HepG2 (cell line): ENCODE data around the gene ZDHHC8. TPM values are rescaled to one million over a fixed set of nuclear protein-coding genes. Genes with fewer than 3 reads are reported as not detected.

Source experiments
- ATAC-seq: fragments of 200-7000 bp; cut with Tn5 transposase; 3 replicates; pipeline ENCODE4 v1.9.1; 2020; ENCODE audit warnings: mild to moderate bottlenecking, moderate library complexity
- BruUV-seq: library from RNA; stranded (reverse); fragments of 400-500 nt; replicated peaks from 2 replicates; lab custom pipeline; 2021; lab: Mats Ljungman, UMichigan
- CTCF ChIA-PET: fragments of 300-600 bp; formaldehyde crosslinking; extraction: SDS; loops from one replicate; lab custom pipeline; 2021; ENCODE audit warnings: low total read pairs, inconsistent platforms, low intra/inter-chr PET ratio; lab: Yijun Ruan, JAX
- POLR2A ChIA-PET: fragments of 350-600 bp; sonication (Branson Sonifier 250); formaldehyde crosslinking; loops from one replicate; lab custom pipeline; 2020; ENCODE audit warnings: antibody characterized with exemption, inconsistent platforms; lab: Yijun Ruan, JAX
- DNase-seq: peaks from one replicate; pipeline ENCODE4 v3.0.0-alpha.2; 2015; ENCODE audit warnings: low spot score
- FAIRE-seq: peaks from 3 replicates; lab custom pipeline; 2011; peaks lifted over from hg19 to GRCh38; lab: Jason Lieb, UNC
- H2AFZ ChIP-seq: one replicate; pipeline ENCODE4 v1.6.1; 2011; ENCODE audit warnings: low read length, inconsistent platforms
- H3K27ac ChIP-seq: fragments of 300-600 bp; 3 replicates; pipeline ENCODE4 v1.8.0; 2011; ENCODE audit warnings: mixed run types, mild to moderate bottlenecking, mixed read lengths, low read length, inconsistent platforms; ENCODE audit not compliant: insufficient read depth; ENCODE audit errors: extremely low read length
- H3K27me3 ChIP-seq, 2 experiments: fragments of 200-600 bp in 1 of 2; 2 replicates in 1 of 2; 3 replicates in 1 of 2; pipeline versions ENCODE4 v1.6.0 to v1.8.0; 2011; ENCODE audit warnings: low read length in 2 of 2, mild to moderate bottlenecking in 2 of 2, moderate library complexity in 2 of 2, inconsistent platforms in 1 of 2; ENCODE audit not compliant: insufficient read depth in 2 of 2, control insufficient read depth in 1 of 2
- H3K36me3 ChIP-seq, 2 experiments: fragments of 200-600 bp in 1 of 2; replicated peaks in 1 of 2; 2 replicates in 1 of 2; 3 replicates in 1 of 2; pipeline versions ENCODE4 v1.5.1 to v1.8.0; 2011; ENCODE audit warnings: low read length in 2 of 2, inconsistent platforms in 1 of 2; ENCODE audit not compliant: insufficient read depth in 2 of 2, control insufficient read depth in 1 of 2
- H3K4me1 ChIP-seq: 2 replicates; pipeline ENCODE4 v1.5.1; 2012; ENCODE audit warnings: low read length, inconsistent platforms; ENCODE audit not compliant: insufficient read depth
- H3K4me2 ChIP-seq: 2 replicates; pipeline ENCODE4 v1.6.0; 2011; ENCODE audit warnings: low read depth, low read length, inconsistent platforms
- H3K4me3 ChIP-seq, 3 experiments: fragments of 200-600 bp in 1 of 3; sonication (generic), shearing (Covaris generic) in 1 of 3; replicated peaks in 1 of 3; 2 replicates each; pipeline ENCODE4 v1.5.1; 2011 to 2016; ENCODE audit warnings: low read length in 3 of 3, inconsistent platforms in 2 of 3, low read depth in 2 of 3, mild to moderate bottlenecking in 2 of 3, control low read depth in 1 of 3, mixed read lengths in 1 of 3; ENCODE audit not compliant: insufficient read depth in 1 of 3
- H3K79me2 ChIP-seq: one replicate; pipeline ENCODE4 v1.6.1; 2011; ENCODE audit warnings: low read length, inconsistent platforms; ENCODE audit not compliant: insufficient read depth
- H3K9ac ChIP-seq: 2 replicates; pipeline ENCODE4 v1.6.0; 2011; ENCODE audit warnings: mild to moderate bottlenecking, low read depth, low read length, inconsistent platforms; ENCODE audit not compliant: insufficient read depth
- H3K9me3 ChIP-seq: 2 replicates; pipeline ENCODE4 v1.5.1; 2012; ENCODE audit warnings: mild to moderate bottlenecking, low read length
- H4K20me1 ChIP-seq: 2 replicates; pipeline ENCODE4 v1.6.0; 2011; ENCODE audit warnings: inconsistent platforms, mild to moderate bottlenecking, low read length, moderate library complexity; ENCODE audit not compliant: insufficient read depth
- ASH2L ChIP-seq: fragments of 300-600, 200-600 bp; sonication (generic); IDR thresholded peaks from 2 replicates; pipeline ENCODE4 v1.7.0; 2017; ENCODE audit warnings: low read depth, mild to moderate bottlenecking, moderate library complexity, mixed read lengths, low read length; ENCODE audit not compliant: insufficient read length
- BHLHE40 ChIP-seq: IDR thresholded peaks from 2 replicates; pipeline ENCODE4 v1.6.1; 2011; ENCODE audit warnings: low read length, improper control_type of control experiment
- CBX1 ChIP-seq: IDR thresholded peaks from one replicate; pipeline ENCODE4 v1.6.1; 2016; ENCODE audit warnings: antibody characterized with exemption, low read depth
- CREM ChIP-seq, 2 experiments: sonication (generic) in 1 of 2; formaldehyde crosslinking in 1 of 2; IDR thresholded peaks; 2 replicates each; pipeline versions ENCODE4 v1.4.0 to v1.6.1; 2016 to 2020; ENCODE audit warnings: antibody characterized with exemption in 1 of 2, mild to moderate bottlenecking in 1 of 2, missing genetic modification reagents in 1 of 2
- HDAC2 ChIP-seq: sonication (generic); formaldehyde crosslinking; IDR thresholded peaks from 2 replicates; pipeline ENCODE4 v1.4.0; 2020; ENCODE audit warnings: missing genetic modification reagents
- HHEX ChIP-seq: IDR thresholded peaks from 2 replicates; pipeline ENCODE4 v1.6.1; 2016; ENCODE audit warnings: control low read depth
- HMG20A ChIP-seq: IDR thresholded peaks from 2 replicates; pipeline ENCODE4 v1.6.1; 2016; ENCODE audit warnings: borderline replicate concordance
- JUND ChIP-seq: sonication (generic); formaldehyde crosslinking; IDR thresholded peaks from 2 replicates; pipeline ENCODE4 v1.8.0; 2022; ENCODE audit warnings: mild to moderate bottlenecking, missing genetic modification reagents
- MLLT10 ChIP-seq: sonication (generic); formaldehyde crosslinking; IDR thresholded peaks from 2 replicates; pipeline ENCODE4 v1.4.0; 2020; ENCODE audit warnings: missing genetic modification reagents
- NRL ChIP-seq: sonication (generic); formaldehyde crosslinking; IDR thresholded peaks from 2 replicates; pipeline ENCODE4 v1.5.0; 2020; ENCODE audit warnings: missing genetic modification reagents, mild to moderate bottlenecking, moderate library complexity, borderline replicate concordance
- PTBP1 ChIP-seq: fragments of 200-400 bp; formaldehyde crosslinking; IDR thresholded peaks from 2 replicates; pipeline ENCODE4 v1.6.1; 2018; ENCODE audit warnings: low read length, low read depth; ENCODE audit not compliant: poor library complexity, severe bottlenecking
- SRSF9 ChIP-seq: fragments of 200-400 bp; formaldehyde crosslinking; IDR thresholded peaks from 2 replicates; pipeline ENCODE4 v1.6.1; 2018; ENCODE audit warnings: borderline replicate concordance, mild to moderate bottlenecking, low read depth, low read length; ENCODE audit not compliant: insufficient read depth, poor library complexity, severe bottlenecking
- ZBTB38 ChIP-seq: sonication (generic); formaldehyde crosslinking; IDR thresholded peaks from 2 replicates; pipeline ENCODE4 v1.5.1; 2020; ENCODE audit warnings: mild to moderate bottlenecking, missing genetic modification reagents
- ZNF382 ChIP-seq: sonication (generic); formaldehyde crosslinking; IDR thresholded peaks from 2 replicates; pipeline ENCODE4 v1.5.0; 2020; ENCODE audit warnings: missing genetic modification reagents, mild to moderate bottlenecking, borderline replicate concordance
- ZNF496 ChIP-seq: sonication (generic); formaldehyde crosslinking; IDR thresholded peaks from 2 replicates; pipeline ENCODE4 v1.8.1; 2023; ENCODE audit warnings: mild to moderate bottlenecking, moderate library complexity, missing genetic modification reagents; ENCODE audit not compliant: insufficient replicate concordance
- ZNF777 ChIP-seq: sonication (generic); formaldehyde crosslinking; IDR thresholded peaks from 2 replicates; pipeline ENCODE4 v1.4.0; 2020; ENCODE audit warnings: missing genetic modification reagents
- WGBS: methylation state at CpG from one replicate; pipeline ENCODE4 v1.1.6; 2017; ENCODE audit warnings: low lambda C conversion rate; 5-methylcytosine and 5-hydroxymethylcytosine counted together
- in situ Hi-C: cut with HindIII; loops from 2 replicates; pipeline ENCODE4 v1.10.0; 2017; ENCODE audit warnings: low pct_unique_long_range_greater_than_20kb; ENCODE audit not compliant: extremely low pct_ligation_motif_present
- intact Hi-C: fragments of 100-400 bp; cut with micrococcal nuclease; formaldehyde crosslinking; loops from one replicate; pipeline ENCODE4 v1.10.0; 2022; ENCODE audit not compliant: unreplicated experiment
- polyA plus RNA-seq, 8 experiments: library from polyadenylated mRNA; depleted of rRNA in 3 of 8; stranded (reverse) in 7 of 8; unstranded in 1 of 8; fragments of >200 nt; fragmentation: Illumina TruSeq in 4 of 8; extraction: Trizol in 4 of 8; gene quantifications; 2 replicates each; pipeline versions ENCODE4 v1.2.1 to v1.2.3, GENCODE V29; 2011 to 2016; ENCODE audit warnings: low read depth in 4 of 8, missing spikeins in 1 of 8, mixed read lengths in 1 of 8; ENCODE audit not compliant: insufficient read depth in 1 of 8
- total RNA-seq, 5 experiments: library from RNA; depleted of rRNA; stranded (reverse); fragments of >200 nt; fragmentation: Illumina TruSeq; extraction: Trizol; gene quantifications; 2 replicates each; pipeline ENCODE4 v1.2.3, GENCODE V29; 2016; ENCODE audit warnings: low read depth in 1 of 5
- TF ChIP-seq, protein P1 (sequence below): sonication (generic); formaldehyde crosslinking; IDR thresholded peaks from 2 replicates; pipeline ENCODE4 v1.9.0; 2021; ENCODE audit warnings: mild to moderate bottlenecking, missing genetic modification reagents
- TF ChIP-seq, protein P2 (sequence below): sonication (generic); formaldehyde crosslinking; IDR thresholded peaks from 2 replicates; pipeline ENCODE4 v1.4.0; 2020; ENCODE audit warnings: missing genetic modification reagents

Gene ZDHHC8
- total and polyA plus RNA-seq, 2 of the 13 experiments (the other 11 are each of a cell fraction or from before 2014, with no cell fraction given): 7.5 to 21.3 TPM

DNA sequence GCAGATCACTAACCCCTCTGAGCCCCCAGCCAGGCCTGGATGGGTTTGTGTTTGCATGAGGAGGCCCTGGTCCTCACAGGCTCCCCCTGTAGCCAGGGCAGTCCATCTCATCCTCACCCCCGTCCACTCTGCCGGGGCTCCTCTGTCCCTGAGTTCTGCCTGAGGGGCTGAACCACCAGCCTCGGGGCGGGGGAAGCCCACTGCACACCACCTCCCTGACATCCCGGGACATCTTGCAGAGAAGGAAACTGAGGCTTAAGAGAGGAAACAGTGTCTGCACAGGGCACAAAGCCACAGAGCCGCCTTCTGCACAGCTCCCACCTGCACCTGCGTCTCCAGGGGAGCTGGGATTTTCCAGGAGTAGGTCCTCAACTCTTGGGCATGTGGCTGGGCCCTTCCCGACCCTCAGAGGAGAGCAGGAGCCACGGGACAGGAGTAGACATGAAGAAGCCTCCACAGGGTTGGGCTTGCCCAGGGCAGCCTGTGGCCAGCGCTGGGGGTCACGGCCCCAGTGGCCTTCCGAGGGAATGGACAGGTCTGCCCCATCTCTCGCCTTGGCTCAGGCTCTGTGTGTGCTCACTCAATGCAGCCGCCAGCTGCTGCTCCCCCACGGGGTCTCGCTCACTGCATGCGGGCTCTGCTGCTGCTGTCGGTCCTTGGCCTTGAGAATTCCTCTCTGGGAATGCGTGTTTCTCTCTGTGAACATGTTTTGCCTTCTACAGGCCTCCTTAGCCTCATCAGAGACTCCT lies 64.7 kb downstream of the ZDHHC8 start:
- no peak; the same call in 2 of the 3 replicates for ATAC-seq
- TF ChIP-seq BHLHE40 (no peak), JUND (CRISPR knock-in tag) (no peak), HHEX (CRISPR knock-in tag) (no peak), ZBTB38 (CRISPR knock-in tag) (no peak), ZNF777 (CRISPR knock-in tag) (no peak), ZNF382 (CRISPR knock-in tag) (no peak), ASH2L (no peak), CREM (IDR thresholded peaks at IDR 0.05) (no peak), CREM (CRISPR knock-in tag; IDR thresholded peaks at IDR 0.05) (no peak), MLLT10 (CRISPR knock-in tag) (no peak), ZNF496 (CRISPR knock-in tag) (no peak), HDAC2 (CRISPR knock-in tag) (no peak), PTBP1 (no peak), NRL (no peak), CBX1 (no peak), SRSF9 (no peak), HMG20A (CRISPR knock-in tag) (no peak)
- TF ChIP-seq, protein P1, sequence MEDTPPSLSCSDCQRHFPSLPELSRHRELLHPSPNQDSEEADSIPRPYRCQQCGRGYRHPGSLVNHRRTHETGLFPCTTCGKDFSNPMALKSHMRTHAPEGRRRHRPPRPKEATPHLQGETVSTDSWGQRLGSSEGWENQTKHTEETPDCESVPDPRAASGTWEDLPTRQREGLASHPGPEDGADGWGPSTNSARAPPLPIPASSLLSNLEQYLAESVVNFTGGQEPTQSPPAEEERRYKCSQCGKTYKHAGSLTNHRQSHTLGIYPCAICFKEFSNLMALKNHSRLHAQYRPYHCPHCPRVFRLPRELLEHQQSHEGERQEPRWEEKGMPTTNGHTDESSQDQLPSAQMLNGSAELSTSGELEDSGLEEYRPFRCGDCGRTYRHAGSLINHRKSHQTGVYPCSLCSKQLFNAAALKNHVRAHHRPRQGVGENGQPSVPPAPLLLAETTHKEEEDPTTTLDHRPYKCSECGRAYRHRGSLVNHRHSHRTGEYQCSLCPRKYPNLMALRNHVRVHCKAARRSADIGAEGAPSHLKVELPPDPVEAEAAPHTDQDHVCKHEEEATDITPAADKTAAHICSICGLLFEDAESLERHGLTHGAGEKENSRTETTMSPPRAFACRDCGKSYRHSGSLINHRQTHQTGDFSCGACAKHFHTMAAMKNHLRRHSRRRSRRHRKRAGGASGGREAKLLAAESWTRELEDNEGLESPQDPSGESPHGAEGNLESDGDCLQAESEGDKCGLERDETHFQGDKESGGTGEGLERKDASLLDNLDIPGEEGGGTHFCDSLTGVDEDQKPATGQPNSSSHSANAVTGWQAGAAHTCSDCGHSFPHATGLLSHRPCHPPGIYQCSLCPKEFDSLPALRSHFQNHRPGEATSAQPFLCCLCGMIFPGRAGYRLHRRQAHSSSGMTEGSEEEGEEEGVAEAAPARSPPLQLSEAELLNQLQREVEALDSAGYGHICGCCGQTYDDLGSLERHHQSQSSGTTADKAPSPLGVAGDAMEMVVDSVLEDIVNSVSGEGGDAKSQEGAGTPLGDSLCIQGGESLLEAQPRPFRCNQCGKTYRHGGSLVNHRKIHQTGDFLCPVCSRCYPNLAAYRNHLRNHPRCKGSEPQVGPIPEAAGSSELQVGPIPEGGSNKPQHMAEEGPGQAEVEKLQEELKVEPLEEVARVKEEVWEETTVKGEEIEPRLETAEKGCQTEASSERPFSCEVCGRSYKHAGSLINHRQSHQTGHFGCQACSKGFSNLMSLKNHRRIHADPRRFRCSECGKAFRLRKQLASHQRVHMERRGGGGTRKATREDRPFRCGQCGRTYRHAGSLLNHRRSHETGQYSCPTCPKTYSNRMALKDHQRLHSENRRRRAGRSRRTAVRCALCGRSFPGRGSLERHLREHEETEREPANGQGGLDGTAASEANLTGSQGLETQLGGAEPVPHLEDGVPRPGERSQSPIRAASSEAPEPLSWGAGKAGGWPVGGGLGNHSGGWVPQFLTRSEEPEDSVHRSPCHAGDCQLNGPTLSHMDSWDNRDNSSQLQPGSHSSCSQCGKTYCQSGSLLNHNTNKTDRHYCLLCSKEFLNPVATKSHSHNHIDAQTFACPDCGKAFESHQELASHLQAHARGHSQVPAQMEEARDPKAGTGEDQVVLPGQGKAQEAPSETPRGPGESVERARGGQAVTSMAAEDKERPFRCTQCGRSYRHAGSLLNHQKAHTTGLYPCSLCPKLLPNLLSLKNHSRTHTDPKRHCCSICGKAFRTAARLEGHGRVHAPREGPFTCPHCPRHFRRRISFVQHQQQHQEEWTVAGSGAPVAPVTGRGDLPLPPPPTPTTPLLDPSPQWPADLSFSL: no peak
- TF ChIP-seq, protein P2, sequence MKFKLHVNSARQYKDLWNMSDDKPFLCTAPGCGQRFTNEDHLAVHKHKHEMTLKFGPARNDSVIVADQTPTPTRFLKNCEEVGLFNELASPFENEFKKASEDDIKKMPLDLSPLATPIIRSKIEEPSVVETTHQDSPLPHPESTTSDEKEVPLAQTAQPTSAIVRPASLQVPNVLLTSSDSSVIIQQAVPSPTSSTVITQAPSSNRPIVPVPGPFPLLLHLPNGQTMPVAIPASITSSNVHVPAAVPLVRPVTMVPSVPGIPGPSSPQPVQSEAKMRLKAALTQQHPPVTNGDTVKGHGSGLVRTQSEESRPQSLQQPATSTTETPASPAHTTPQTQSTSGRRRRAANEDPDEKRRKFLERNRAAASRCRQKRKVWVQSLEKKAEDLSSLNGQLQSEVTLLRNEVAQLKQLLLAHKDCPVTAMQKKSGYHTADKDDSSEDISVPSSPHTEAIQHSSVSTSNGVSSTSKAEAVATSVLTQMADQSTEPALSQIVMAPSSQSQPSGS (CRISPR knock-in tag): no peak
- no peaks in the 10 kb centered on the region for H3K36me3 ChIP-seq
- no TSS peak for BruUV-seq
- no peak for FAIRE-seq
- no peak overlapping the region for H3K4me2 ChIP-seq
- H3K4me3 ChIP-seq: no peak overlapping the region
- no peak overlapping the region for H3K27ac ChIP-seq
- intact Hi-C loops: no loop called here
- 12% methylated on average over 7 of the region's 19 CpGs for WGBS
- H3K4me1 ChIP-seq: no peaks in the 10 kb centered on the region
- H3K27me3 ChIP-seq: peaks cover 19 to 95% of the 10 kb centered on the region in 2 experiments; a peak in 4 of 5 replicates
- no peak overlapping the region for H2AFZ ChIP-seq
- ChIA-PET CTCF (no interaction called here), POLR2A (no interaction called here)
- DNase-seq: no peak
- H4K20me1 ChIP-seq: no peaks in the 10 kb centered on the region
- H3K9ac ChIP-seq: no peak overlapping the region
- in situ Hi-C loops: no loop called here
- no peaks in the 10 kb centered on the region for H3K79me2 ChIP-seq
- H3K9me3 ChIP-seq: no peaks in the 10 kb centered on the region
